GM23338 (cell line): ENCODE data around the gene RAB19.

Source experiments
- EZH2 ChIP-seq: fragments of 200-600 bp; sonication (generic); IDR thresholded peaks from one replicate; pipeline ENCODE4 v1.8.0; 2017; ENCODE audit warnings: antibody characterized with exemption, mild to moderate bottlenecking, low read depth; ENCODE audit not compliant: unreplicated experiment
- EZH2phosphoT487 ChIP-seq: fragments of 200-600 bp; sonication (generic); IDR thresholded peaks from one replicate; pipeline ENCODE4 v1.8.1; 2018; ENCODE audit warnings: antibody characterized with exemption; ENCODE audit not compliant: unreplicated experiment
- POLR2AphosphoS5 ChIP-seq: IDR thresholded peaks from 2 replicates; pipeline ENCODE4 v1.6.1; 2016; ENCODE audit warnings: antibody characterized with exemption, low read depth
- ZNF114 ChIP-seq: fragments of 250-450 bp; sonication (Bioruptor Pico); IDR thresholded peaks from 2 replicates; pipeline ENCODE4 v1.5.0; 2020; ENCODE audit warnings: mild to moderate bottlenecking, moderate library complexity
- TF ChIP-seq, protein P1 (sequence below), 2 experiments: fragments of 200-600 bp in 1 of 2; sonication (generic) in 1 of 2; conservative IDR thresholded peaks; 2 replicates each; pipeline versions ENCODE4 v1.5.1 to v1.6.1; 2016 to 2017; ENCODE audit warnings: antibody characterized with exemption in 2 of 2, low read depth in 2 of 2, mild to moderate bottlenecking in 2 of 2, moderate library complexity in 1 of 2

DNA sequence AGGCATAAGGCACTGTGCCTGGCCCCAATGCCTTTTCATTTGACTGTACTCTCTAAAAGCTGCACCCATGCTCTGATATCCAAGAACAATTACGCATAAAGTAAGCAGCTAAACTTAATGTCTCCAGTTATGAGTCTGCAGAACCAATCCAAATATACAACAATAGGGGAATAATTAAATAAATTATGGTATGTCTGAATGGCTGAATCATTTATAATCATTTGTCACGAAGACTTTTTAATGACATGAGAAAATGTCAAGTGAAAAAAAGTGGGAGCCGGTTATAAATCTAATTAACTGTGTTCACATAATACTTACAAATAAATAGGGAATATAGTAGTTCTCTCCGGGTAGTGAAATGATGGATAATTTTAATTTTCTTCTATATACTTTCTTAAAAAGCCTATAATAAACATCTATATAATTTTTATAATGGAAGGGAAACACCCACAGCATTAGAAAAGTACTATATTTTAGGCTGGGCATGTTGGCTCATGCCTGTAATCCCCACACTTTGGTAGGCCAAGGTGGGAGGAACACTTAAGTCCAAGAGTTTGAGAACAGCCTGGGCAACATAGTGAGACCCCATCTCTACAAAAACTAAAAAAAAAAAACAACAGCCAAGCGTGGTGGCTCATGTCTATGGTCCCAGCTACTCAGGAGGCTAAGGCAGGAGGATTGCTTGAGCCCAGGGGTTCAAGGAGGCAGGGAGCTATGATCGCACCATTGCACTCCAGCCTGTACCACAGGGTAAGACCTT, 19.7 kb upstream of the RAB19 start:
- TF ChIP-seq, protein P1, sequence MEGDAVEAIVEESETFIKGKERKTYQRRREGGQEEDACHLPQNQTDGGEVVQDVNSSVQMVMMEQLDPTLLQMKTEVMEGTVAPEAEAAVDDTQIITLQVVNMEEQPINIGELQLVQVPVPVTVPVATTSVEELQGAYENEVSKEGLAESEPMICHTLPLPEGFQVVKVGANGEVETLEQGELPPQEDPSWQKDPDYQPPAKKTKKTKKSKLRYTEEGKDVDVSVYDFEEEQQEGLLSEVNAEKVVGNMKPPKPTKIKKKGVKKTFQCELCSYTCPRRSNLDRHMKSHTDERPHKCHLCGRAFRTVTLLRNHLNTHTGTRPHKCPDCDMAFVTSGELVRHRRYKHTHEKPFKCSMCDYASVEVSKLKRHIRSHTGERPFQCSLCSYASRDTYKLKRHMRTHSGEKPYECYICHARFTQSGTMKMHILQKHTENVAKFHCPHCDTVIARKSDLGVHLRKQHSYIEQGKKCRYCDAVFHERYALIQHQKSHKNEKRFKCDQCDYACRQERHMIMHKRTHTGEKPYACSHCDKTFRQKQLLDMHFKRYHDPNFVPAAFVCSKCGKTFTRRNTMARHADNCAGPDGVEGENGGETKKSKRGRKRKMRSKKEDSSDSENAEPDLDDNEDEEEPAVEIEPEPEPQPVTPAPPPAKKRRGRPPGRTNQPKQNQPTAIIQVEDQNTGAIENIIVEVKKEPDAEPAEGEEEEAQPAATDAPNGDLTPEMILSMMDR (conservative IDR thresholded peaks at IDR 0.05; ENCODE audit: low read depth in 2 of 2): no peak
- TF ChIP-seq EZH2 (no peak), ZNF114 (CRISPR knock-in tag) (no peak), EZH2phosphoT487 (no peak), POLR2AphosphoS5 (no peak)
